Panc1 (cell line): ENCODE data around the gene CAMK1D. TPM values are rescaled to one million over a fixed set of nuclear protein-coding genes. Genes with fewer than 3 reads are reported as not detected.

Source experiments
- ATAC-seq: fragments of 200-7000 bp; cut with Tn5 transposase; 2 replicates; pipeline ENCODE4 v1.9.1; 2020; ENCODE audit warnings: mild to moderate bottlenecking, moderate library complexity
- BruUV-seq: library from RNA; stranded (reverse); fragments of 400-500 nt; replicated peaks from 2 replicates; lab custom pipeline; 2021; lab: Mats Ljungman, UMichigan
- CTCF ChIA-PET: fragments of 300-600 bp; sonication (Branson Sonifier 250); formaldehyde crosslinking; loops from one replicate; lab custom pipeline; 2022; ENCODE audit warnings: antibody characterized with exemption; lab: Charles Lee
- POLR2A ChIA-PET: fragments of 300-600 bp; sonication (Branson Sonifier 250); formaldehyde crosslinking; loops from one replicate; lab custom pipeline; 2022; ENCODE audit warnings: antibody characterized with exemption; lab: Charles Lee
- DNase-seq: peaks from one replicate; pipeline ENCODE4 v3.0.0-alpha.2; 2010; ENCODE audit warnings: low read depth, low spot score
- H3K27ac ChIP-seq: 2 replicates; pipeline ENCODE4 v1.5.1; 2011; ENCODE audit warnings: mild to moderate bottlenecking, low read length, inconsistent platforms
- H3K27me3 ChIP-seq: fragments of 200-500 bp; sonication (Bioruptor generic); 2 replicates; pipeline ENCODE4 v1.6.0; 2014; ENCODE audit warnings: low read length, inconsistent platforms; ENCODE audit not compliant: control insufficient read depth, insufficient read depth
- H3K36me3 ChIP-seq: fragments of 200-500 bp; sonication (Bioruptor generic); 2 replicates; pipeline ENCODE4 v1.5.1; 2014; ENCODE audit warnings: inconsistent platforms, mild to moderate bottlenecking, low read length, moderate library complexity; ENCODE audit not compliant: control insufficient read depth, insufficient read depth
- H3K4me1 ChIP-seq: 2 replicates; pipeline ENCODE4 v1.5.1; 2011; ENCODE audit warnings: inconsistent platforms, mild to moderate bottlenecking, low read length, moderate library complexity; ENCODE audit not compliant: control insufficient read depth, insufficient read depth
- H3K4me3 ChIP-seq, 2 experiments: 2 replicates each; pipeline ENCODE4 v1.5.1; 2011 to 2012; ENCODE audit warnings: low read depth in 2 of 2, low read length in 2 of 2, mild to moderate bottlenecking in 2 of 2, inconsistent platforms in 1 of 2, moderate library complexity in 1 of 2
- H3K9me3 ChIP-seq: fragments of 200-500 bp; sonication (Bioruptor generic); 2 replicates; pipeline ENCODE4 v1.5.1; 2014; ENCODE audit warnings: low read depth, mild to moderate bottlenecking, inconsistent platforms, low read length, moderate library complexity; ENCODE audit not compliant: control insufficient read depth, insufficient read depth
- CTCF ChIP-seq: fragments of 450-650 bp; IDR thresholded peaks from 2 replicates; pipeline ENCODE4 v1.5.1; 2017; ENCODE audit warnings: mild to moderate bottlenecking
- POLR2AphosphoS5 ChIP-seq: IDR thresholded peaks from 2 replicates; pipeline ENCODE4 v1.6.1; 2012; ENCODE audit warnings: mild to moderate bottlenecking, low read depth, low read length, moderate library complexity
- REST ChIP-seq, 2 experiments: IDR thresholded peaks; 2 replicates each; pipeline ENCODE4 v1.6.1; 2011 to 2012; ENCODE audit warnings: low read depth in 2 of 2, control low read depth in 1 of 2, low read length in 1 of 2, mild to moderate bottlenecking in 1 of 2, moderate library complexity in 1 of 2; ENCODE audit not compliant: insufficient read depth in 1 of 2
- SIN3A ChIP-seq: IDR thresholded peaks from 2 replicates; pipeline ENCODE4 v1.6.1; 2012; ENCODE audit warnings: low read depth, mild to moderate bottlenecking, low read length, moderate library complexity, borderline replicate concordance; ENCODE audit not compliant: insufficient read depth
- TCF7L2 ChIP-seq: IDR thresholded peaks from 2 replicates; pipeline ENCODE4 v1.6.1; 2011; ENCODE audit warnings: mild to moderate bottlenecking, low read depth, low read length, inconsistent platforms
- in situ Hi-C: cut with HindIII; loops from 2 replicates; pipeline ENCODE4 v1.10.0; 2016; ENCODE audit warnings: low sequenced_read_pairs, low pct_unique_long_range_greater_than_20kb
- intact Hi-C: fragments of 100-400 bp; cut with micrococcal nuclease; formaldehyde crosslinking; loops from one replicate; pipeline ENCODE4 v1.10.0; 2022; ENCODE audit not compliant: unreplicated experiment
- total RNA-seq: library from RNA; stranded (reverse); gene quantifications from one replicate; pipeline ENCODE4 v1.2.1, GENCODE V29; 2021; ENCODE audit not compliant: unreplicated experiment

Gene CAMK1D
- total RNA-seq, 1 experiment from 2014 or later, result 5.7 TPM

- in situ Hi-C loops, result no loop called here
Measured at GRCh38 chr10:12603766-12604470, 254.6 kb downstream of the CAMK1D start.

More at GRCh38 chr10:12603766-12604470, 254.6 kb downstream of the CAMK1D start:
- H3K4me3 ChIP-seq, result no peak overlapping the region
- TF ChIP-seq CTCF (no peak), POLR2AphosphoS5 (no peak), SIN3A (no peak), REST (IDR thresholded peaks at IDR 0.05; ENCODE audit: insufficient read depth in 1 of 2, low read depth in 2 of 2, low read length in 1 of 2) (no peak), TCF7L2 (no peak)
- DNase-seq, result no peak
- intact Hi-C loops, result no loop called here
- POLR2A ChIA-PET, result no interaction called here
- CTCF ChIA-PET, result no interaction called here
- BruUV-seq, result no TSS peak
- H3K9me3 ChIP-seq, result no peaks in the 10 kb centered on the region
- H3K27ac ChIP-seq, result no peak overlapping the region
- no peaks in the 10 kb centered on the region for H3K36me3 ChIP-seq
- no peak for ATAC-seq
- peaks cover 5% of the 10 kb centered on the region; the same call in 1 of the 2 replicates for H3K4me1 ChIP-seq
- no peaks in the 10 kb centered on the region for H3K27me3 ChIP-seq
